NCI-H510A treated with DMSO at 0.1 percent for 48 hours (cell line): Measurements from ENCODE around the gene ZCCHC7.

Experiments
- DNase-seq: peaks from one replicate; lab custom pipeline; 2025; lab: John Stamatoyannopoulos, UW

Gene ZCCHC7

GRCh38 chr9:37339923-37340322, 219.5 kb downstream of the ZCCHC7 start:
- peak; percentile 24 for DNase-seq

DNA sequence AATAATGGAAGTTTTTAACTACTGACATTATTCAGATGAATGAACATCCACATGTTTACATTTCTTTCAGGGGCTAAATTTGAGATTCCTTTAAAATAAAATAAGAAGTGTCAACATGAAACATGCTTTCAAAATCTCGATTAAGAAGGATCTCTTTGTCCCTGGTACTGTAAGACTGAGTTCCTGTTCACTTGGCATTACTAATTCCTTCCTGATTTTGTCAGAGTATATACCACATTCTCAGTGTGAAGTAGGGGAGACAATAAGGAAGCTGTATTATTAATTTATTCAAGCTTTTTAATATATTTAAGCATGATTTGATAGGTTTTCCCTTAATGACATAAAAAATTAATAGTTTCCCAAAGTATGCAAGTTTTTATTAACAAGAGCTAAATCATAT, 220.6 kb downstream of the ZCCHC7 start:
- DNase-seq: no peak

GRCh38 chr9:37341704-37342103, 221.3 kb downstream of the ZCCHC7 start:
- DNase-seq: no peak

DNA sequence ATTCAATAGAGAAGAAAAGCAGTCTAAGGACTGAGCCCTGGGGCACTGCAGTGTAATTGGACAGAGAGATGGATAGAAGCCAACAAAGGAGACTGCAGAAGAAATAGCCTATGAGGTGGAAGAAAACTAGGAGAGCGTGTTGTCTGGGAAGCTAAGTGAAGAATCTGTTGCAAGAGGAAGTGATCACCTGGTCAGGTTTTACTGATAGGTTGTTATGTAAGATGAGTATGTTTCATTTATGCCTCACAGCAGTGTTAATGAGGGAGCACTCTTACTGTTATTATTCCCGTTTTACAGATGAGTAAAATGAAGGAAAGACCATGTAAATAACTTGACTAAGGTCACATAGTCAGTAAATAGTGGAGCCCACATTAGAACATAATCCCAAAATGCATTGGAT, 222.1 kb downstream of the ZCCHC7 start:
- DNase-seq: no peak

DNA sequence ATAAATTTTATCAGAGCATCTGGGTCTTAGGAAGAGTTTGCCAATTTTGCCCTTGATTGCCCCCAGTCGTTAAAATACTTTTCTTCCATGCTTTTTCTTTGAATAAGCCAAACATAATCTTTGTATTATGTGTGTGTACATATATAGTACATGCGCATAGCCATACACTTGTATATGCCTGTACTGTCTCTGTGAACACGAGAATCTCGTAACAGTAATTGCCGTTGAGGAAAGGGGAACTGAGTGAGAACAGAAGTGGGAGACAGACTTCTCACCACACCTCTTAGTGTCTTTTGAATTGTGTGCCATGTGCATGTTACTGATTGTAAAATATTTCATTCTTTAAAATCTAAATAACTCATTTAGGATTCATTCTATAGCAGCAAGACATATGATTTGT, 222.5 kb downstream of the ZCCHC7 start:
- DNase-seq: no peak

GRCh38 chr9:37343724-37344123, 223.3 kb downstream of the ZCCHC7 start:
- no peak for DNase-seq

- no peak for DNase-seq
These were observed 224.7 kb downstream of the ZCCHC7 start for GRCh38 chr9:37345038-37345437.

DNA sequence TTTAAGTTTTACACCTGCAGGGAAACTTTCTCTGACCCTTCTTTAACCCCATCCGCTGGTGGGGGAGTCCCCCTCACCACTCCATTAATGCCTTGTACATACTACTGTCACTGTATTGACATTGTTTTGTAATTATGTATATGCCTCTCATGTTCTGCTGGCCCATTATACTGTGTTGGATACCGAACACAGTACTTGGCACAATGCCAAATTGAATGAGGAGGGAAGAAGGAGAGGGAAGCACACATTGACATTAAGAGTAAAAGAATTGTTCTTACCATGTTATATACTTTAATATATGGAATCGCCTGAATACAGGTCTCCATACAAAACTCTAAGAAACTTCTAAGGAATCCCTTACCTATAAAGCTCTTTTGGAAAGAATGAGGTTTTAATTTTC, 228.5 kb downstream of the ZCCHC7 start:
- DNase-seq: no peak

GRCh38 chr9:37350486-37351190, 230.3 kb downstream of the ZCCHC7 start:
- no peak for DNase-seq

GRCh38 chr9:37353791-37354190, 233.4 kb downstream of the ZCCHC7 start:
- DNase-seq: no peak

GRCh38 chr9:37362430-37362829, 242.1 kb downstream of the ZCCHC7 start:
- no peak for DNase-seq

DNA sequence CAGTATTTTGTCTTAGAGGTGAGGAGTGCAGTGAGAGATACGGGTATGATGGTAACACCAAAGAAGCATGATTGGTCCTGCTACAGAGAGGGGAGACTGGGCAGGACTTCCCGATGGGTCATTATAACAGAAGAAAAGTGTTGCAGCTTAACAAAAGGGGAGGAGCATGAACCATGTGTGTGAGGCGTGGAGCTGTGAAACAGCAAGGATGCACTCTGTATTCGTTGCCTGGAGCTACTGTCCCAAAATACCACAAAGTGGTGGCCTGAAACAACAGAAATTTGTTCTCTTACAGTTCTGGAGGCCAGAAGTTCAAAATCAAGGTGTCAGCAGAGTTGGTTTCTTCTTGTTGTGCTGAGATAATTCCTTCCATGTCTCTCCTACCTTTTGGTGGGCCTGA, 242.8 kb downstream of the ZCCHC7 start:
- no peak for DNase-seq

GRCh38 chr9:37364136-37364535, 243.8 kb downstream of the ZCCHC7 start:
- no peak for DNase-seq

GRCh38 chr9:37364751-37365360, 244.5 kb downstream of the ZCCHC7 start:
- no peak for DNase-seq

DNA sequence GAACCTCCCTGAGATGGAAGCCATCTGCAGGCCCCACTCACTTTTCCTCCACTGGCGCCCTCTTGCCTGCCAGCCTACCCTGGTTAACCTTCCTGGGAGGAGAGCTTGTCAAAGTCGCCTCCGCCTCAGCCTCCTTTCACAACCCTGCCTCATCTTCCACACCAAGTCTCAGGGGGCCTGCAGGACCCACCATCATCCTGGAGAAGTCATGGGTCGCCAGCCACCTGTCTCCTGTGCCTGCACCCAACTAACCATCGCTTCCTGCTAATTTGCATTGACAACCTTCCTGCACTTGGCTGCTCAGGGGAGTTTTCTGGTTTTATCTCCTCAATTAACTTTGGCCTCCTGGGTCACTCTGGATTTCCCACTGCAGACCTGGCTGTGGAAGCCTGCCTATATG, 249.3 kb downstream of the ZCCHC7 start:
- DNase-seq: no peak

DNA sequence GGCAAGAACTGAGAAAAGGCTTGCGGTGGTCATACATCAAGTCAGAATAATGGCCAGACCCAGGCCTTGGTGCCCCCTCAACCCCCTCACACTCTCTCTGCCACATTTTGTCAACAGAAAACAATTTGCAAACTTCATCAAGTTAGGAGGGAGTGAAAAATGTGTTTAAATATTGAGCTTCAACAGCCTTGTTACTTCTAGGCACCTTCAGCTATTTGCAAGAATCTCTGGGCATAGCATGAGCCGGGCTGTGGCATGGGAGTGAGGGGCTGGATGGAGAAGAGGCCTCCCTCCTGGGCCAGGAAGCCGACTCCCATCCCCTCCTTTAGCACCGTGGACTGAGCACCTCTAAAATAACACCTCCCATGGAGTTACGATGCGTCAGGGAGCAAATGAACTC, 249.9 kb downstream of the ZCCHC7 start:
- DNase-seq: no peak

DNA sequence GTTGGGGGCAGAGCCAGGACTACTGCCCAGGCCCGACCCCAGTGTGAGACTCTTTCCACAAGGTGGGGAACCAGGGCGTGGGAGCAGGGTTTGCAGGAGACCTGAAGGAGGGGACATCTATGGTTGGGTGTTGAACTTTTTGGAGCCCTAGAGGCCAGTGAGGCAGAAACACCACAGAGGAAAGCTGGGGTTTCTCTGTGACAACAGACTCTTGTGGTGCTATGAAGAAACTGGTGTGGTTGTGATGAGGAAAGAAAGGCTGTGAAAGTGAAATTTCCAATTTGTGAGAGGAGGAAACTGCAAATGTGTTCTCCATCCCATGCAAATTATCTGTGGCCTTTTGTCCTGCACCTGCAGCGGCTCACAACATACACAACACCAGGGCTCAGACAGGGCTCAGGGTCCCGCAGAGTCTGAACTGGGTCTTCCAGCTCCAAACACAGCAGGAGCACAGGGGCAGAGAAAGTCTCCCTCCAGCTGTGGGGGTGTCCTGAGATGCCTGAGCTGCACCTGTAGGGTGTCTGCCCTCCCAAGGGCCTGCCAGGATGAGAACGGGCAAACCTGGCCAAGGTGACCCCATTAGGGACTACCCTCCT, 250.7 kb downstream of the ZCCHC7 start:
- DNase-seq: no peak

DNA sequence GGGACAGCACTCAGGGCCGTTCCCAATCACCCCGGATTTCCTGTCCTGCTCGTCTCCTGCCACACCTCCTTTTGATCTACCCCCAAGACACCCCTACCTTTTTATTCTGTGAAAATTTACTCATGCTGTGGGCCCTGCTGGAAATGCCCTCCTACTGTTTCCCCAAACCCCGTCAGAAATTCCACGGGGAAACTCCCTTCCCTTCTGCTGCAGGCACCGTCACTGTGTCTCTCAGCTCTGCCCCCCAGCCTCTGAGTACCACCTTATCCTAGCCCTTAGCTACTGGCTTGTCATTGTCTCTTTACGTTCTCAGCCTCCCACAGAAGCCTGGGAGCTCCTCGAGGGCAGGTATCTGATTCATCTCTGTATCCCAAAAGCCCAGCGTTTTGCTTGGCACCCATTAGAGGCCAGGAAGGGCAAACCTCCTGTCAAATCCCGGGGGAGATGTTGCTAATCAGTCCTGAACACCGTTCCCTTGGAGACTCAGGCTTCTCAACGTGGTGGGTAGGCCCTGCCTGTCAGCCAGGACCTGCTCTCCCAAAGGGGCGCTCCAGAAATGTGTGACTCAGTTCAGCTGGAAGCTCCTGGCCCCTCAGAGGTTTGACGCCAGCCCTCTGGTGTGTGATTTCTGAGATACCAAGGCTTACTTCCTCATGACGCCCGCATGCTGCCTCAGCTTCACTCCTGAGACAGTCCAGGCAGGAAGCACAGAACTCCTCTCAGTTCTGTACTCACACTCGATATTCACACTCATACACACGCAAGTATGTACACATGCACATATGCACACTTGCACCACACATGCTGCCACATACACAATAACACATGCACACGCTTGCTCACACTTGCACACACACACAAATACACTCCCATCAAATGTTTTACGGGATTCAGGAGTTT, 251.4 kb downstream of the ZCCHC7 start:
- DNase-seq: no peak

DNA sequence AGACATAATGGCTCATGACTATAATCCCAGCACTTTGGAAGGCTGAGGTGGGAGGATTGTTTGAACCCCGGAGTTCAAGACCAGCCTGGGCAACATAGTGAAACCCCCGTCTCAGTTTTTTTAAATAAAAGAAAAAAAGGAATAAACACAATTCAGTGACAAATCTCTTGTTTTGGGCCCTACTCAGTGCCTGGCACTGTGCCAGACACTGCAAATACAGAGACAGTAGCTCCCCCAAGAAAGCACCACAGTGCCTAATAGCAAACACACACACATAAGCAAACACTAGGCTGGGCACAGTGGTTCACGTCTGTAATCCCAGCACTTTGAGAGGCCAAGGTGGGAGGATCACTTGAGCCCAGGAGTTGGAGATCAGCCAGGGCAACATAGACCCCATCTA, 252.5 kb downstream of the ZCCHC7 start:
- DNase-seq: no peak

DNA sequence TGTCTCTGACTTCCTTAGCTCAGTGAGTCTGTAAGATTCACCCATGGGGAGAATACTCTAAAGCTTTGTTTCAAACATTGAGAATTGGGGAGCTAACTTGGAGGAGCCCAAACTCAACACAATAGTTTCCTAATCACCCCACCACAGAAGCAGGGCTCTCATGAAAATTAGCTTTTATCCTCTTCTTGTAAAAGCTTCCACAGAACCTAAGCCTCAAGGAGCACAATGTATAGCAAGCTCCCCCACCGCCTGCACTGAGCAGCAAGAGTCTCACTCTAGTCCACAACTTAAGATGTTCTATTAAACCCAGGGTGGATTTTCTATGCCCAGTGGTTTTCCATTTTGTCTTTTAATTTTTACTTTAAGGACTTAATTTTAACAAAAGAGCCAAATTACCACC, 253.2 kb downstream of the ZCCHC7 start:
- DNase-seq: no peak

DNA sequence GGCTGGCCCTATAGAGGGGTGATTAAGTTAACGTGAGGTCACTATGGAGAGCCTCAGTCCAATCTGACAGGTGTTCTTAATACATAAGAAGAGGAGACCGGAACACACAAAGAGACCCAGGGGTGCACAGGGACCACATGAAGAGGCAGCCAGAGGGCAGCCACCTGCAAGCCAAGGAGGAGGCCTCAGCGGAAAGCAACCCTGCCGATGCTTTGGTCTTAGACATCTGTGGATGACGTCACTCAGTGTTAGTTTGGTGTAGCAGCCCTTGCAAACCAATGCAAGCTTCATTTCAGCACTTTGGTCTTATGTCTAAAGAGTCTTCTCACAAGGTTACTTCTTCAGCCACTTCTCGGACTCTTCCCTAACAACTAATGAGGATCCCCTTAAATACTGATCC, 254.5 kb downstream of the ZCCHC7 start:
- no peak for DNase-seq
